GM20000 (cell line): ENCODE measurements around the gene PEMT.

ENCODE experiments used
- DNase-seq: peaks from one replicate; pipeline ENCODE4 v3.0.0; 2012; ENCODE audit warnings: low spot score
- CTCF ChIP-seq: IDR thresholded peaks from 2 replicates; pipeline ENCODE4 v1.5.1; 2012; ENCODE audit warnings: mild to moderate bottlenecking, control low read depth; ENCODE audit errors: extremely low read depth, missing control alignments

PEMT gene

GRCh38 chr17:17612085-17613022 is 20.8 kb upstream of the PEMT start:
- no peak for TF ChIP-seq CTCF

GRCh38 chr17:17609121-17609520 is 17.6 kb upstream of the PEMT start:
- TF ChIP-seq CTCF: no peak
- DNase-seq: no peak

More at GRCh38 chr17:17612085-17613022, 20.8 kb upstream of the PEMT start:
- DNase-seq: no peak

GRCh38 chr17:17606416-17607000 is 15.0 kb upstream of the PEMT start:
- DNase-seq: no peak
- no peak for TF ChIP-seq CTCF

- DNase-seq: no peak
- no peak for TF ChIP-seq CTCF
Measured at GRCh38 chr17:17605729-17606088, 14.2 kb upstream of the PEMT start.

- DNase-seq: no peak
- TF ChIP-seq CTCF: no peak
Measured at GRCh38 chr17:17605083-17605728, 13.7 kb upstream of the PEMT start.

GRCh38 chr17:17603895-17604225 is 12.4 kb upstream of the PEMT start:
- no peak for TF ChIP-seq CTCF
- no peak for DNase-seq
